Mesodermal cell (in vitro differentiated cells): Measurements from ENCODE around the gene CACNA1I.

ENCODE experiments used
- H3K27ac ChIP-seq: 2 replicates; pipeline ENCODE4 v1.7.0; 2013; ENCODE audit warnings: mild to moderate bottlenecking, low read depth, low read length, moderate library complexity; ENCODE audit not compliant: severe bottlenecking
- H3K36me3 ChIP-seq: 2 replicates; pipeline ENCODE4 v1.7.1; 2013; ENCODE audit warnings: mild to moderate bottlenecking, low read length, moderate library complexity; ENCODE audit not compliant: control insufficient read depth, insufficient read depth
- H3K4me1 ChIP-seq: one replicate; pipeline ENCODE4 v1.7.1; 2013; ENCODE audit warnings: mild to moderate bottlenecking, low read length; ENCODE audit not compliant: insufficient read depth, control insufficient read depth, poor library complexity, severe bottlenecking
- H3K4me3 ChIP-seq: 2 replicates; pipeline ENCODE4 v1.7.0; 2013; ENCODE audit warnings: low read length, control low read depth, mild to moderate bottlenecking; ENCODE audit not compliant: insufficient read depth, poor library complexity, severe bottlenecking; ENCODE audit errors: extremely low read depth
- H3K9me3 ChIP-seq: 2 replicates; pipeline ENCODE4 v1.7.1; 2013; ENCODE audit warnings: mild to moderate bottlenecking, low read length, moderate library complexity; ENCODE audit not compliant: control insufficient read depth
- WGBS, 2 experiments: methylation state at CpG; one replicate each; pipeline ENCODE4 v1.1.5; 2013; ENCODE audit warnings: missing lambda C conversion rate in 2 of 2; ENCODE audit not compliant: insufficient coverage in 2 of 2; 5-methylcytosine and 5-hydroxymethylcytosine counted together

The CACNA1I gene

GRCh38 chr22:39685336-39686177, 115.0 kb downstream of the CACNA1I start:
- H3K36me3 ChIP-seq = no peaks in the 10 kb centered on the region
- no peaks in the 10 kb centered on the region for H3K4me1 ChIP-seq
- WGBS, 2 experiments = 74 to 80% methylated on average over 44 to 59 of the region's 77 CpGs
- no peak overlapping the region for H3K27ac ChIP-seq
- no peak overlapping the region for H3K4me3 ChIP-seq
- H3K9me3 ChIP-seq = no peaks in the 10 kb centered on the region

DNA sequence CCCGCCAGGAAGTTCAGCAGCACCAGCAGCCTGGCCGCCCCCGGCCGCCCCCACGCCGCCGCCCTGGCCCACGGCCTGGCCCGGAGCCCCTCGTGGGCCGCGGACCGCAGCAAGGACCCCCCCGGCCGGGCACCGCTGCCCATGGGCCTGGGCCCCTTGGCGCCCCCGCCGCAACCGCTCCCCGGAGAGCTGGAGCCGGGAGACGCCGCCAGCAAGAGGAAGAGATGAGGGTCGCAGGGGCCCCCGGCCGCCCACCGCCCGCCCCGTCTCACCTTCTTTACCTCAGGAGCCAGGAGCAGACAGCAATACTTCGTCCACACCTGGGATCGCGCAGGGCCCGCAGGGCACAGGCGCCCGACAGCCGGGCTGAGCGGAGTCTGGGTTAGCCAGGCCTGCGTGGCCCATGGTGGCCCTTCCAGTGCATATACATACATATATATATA, 115.6 kb downstream of the CACNA1I start:
- no peaks in the 10 kb centered on the region for H3K9me3 ChIP-seq
- WGBS, 2 experiments = 83 to 96% methylated on average over 19 to 20 of the region's 39 CpGs
- no peak overlapping the region for H3K4me3 ChIP-seq
- H3K36me3 ChIP-seq = no peaks in the 10 kb centered on the region
- no peaks in the 10 kb centered on the region for H3K4me1 ChIP-seq
- no peak overlapping the region for H3K27ac ChIP-seq

GRCh38 chr22:39686776-39687525, 116.4 kb downstream of the CACNA1I start:
- Histone ChIP-seq H3K4me3 (no peak overlapping the region), H3K4me1 (no peaks in the 10 kb centered on the region), H3K36me3 (no peaks in the 10 kb centered on the region), H3K9me3 (no peaks in the 10 kb centered on the region), H3K27ac (no peak overlapping the region)
- WGBS, 2 experiments = 87 to 91% methylated on average over 13 of the region's 17 CpGs

DNA sequence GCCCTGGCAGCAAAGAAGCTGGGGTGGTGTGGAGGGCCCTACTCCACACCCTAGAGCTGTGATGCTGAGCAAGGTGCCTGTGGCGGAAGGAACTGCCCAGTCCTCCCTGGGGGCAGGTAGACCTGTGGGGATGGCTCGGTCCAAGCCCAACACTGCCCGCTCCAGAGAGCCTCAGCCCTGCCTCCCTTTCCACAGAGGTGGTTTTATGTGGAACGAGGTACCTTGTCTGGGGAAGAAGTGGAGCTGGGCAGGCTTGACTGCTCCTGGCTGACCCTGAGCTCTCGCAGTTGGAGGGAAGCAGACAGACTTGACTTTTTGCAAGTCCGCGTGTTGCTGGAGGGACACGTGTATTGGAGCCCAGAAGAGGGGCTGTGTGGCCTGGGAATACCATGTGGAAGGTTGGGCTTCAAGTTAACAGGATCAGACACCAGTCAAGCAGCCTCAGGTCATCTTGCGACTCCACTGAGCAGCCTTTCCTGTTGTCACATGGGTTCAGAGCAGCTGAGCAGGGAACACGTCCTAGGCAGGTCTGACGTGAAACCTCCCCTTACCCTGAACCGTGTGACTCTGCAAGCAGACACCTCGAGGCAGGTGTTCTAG, 117.7 kb downstream of the CACNA1I start:
- H3K4me1 ChIP-seq = no peaks in the 10 kb centered on the region
- no peaks in the 10 kb centered on the region for H3K9me3 ChIP-seq
- H3K36me3 ChIP-seq = no peaks in the 10 kb centered on the region
- H3K27ac ChIP-seq = no peak overlapping the region
- WGBS, 2 experiments = 90 to 93% methylated on average over 11 to 12 of the region's 13 CpGs
- no peak overlapping the region for H3K4me3 ChIP-seq

GRCh38 chr22:39689421-39689820, 118.9 kb downstream of the CACNA1I start:
- no peaks in the 10 kb centered on the region for H3K9me3 ChIP-seq
- no peak overlapping the region for H3K4me3 ChIP-seq
- H3K36me3 ChIP-seq = no peaks in the 10 kb centered on the region
- WGBS, 2 experiments = 91 to 95% methylated on average over 6 to 9 of the region's 10 CpGs
- no peak overlapping the region for H3K27ac ChIP-seq
- peaks cover under 1% of the 10 kb centered on the region for H3K4me1 ChIP-seq

- no peak overlapping the region for H3K27ac ChIP-seq
- peaks cover 4% of the 10 kb centered on the region for H3K4me1 ChIP-seq
- H3K9me3 ChIP-seq = no peaks in the 10 kb centered on the region
- H3K36me3 ChIP-seq = no peaks in the 10 kb centered on the region
- H3K4me3 ChIP-seq = no peak overlapping the region
- WGBS, 2 experiments = 56 to 57% methylated on average over 17 to 21 of the region's 25 CpGs
Observed at GRCh38 chr22:39690881-39691605, 120.5 kb downstream of the CACNA1I start.

DNA sequence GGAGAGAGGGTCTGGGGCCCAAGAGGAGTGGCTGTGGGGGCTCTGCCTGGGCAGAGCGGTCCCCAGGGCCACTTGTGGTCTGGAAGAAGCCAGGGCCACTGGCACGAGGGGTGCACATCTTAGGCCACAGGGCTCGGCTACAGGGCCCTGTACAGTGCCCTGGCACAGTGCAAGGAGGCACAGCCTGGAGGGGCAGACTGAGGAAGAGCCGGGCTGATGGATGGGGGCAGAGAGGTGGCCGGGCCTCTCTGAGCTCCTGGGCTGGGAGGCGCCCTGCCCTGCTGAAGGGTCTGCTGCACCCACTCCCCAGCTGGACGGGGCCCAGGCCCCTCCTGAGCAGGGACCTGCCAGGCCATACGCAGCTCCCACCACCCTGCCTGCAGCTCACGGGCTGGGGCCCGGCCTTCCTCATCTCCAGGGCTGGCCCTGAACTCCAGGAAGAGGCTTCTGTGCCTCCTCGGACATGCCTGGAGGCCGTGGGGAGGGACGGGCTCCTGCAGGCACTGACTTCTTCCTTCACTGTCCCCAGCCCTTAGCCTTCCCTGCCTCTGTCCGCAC, 123.5 kb downstream of the CACNA1I start:
- H3K4me1 ChIP-seq = peaks cover 4% of the 10 kb centered on the region
- no peaks in the 10 kb centered on the region for H3K36me3 ChIP-seq
- no peak overlapping the region for H3K4me3 ChIP-seq
- no peak overlapping the region for H3K27ac ChIP-seq
- 80 to 83% methylated on average over 12 to 14 of the region's 14 CpGs for WGBS, 2 experiments
- H3K9me3 ChIP-seq = no peaks in the 10 kb centered on the region

DNA sequence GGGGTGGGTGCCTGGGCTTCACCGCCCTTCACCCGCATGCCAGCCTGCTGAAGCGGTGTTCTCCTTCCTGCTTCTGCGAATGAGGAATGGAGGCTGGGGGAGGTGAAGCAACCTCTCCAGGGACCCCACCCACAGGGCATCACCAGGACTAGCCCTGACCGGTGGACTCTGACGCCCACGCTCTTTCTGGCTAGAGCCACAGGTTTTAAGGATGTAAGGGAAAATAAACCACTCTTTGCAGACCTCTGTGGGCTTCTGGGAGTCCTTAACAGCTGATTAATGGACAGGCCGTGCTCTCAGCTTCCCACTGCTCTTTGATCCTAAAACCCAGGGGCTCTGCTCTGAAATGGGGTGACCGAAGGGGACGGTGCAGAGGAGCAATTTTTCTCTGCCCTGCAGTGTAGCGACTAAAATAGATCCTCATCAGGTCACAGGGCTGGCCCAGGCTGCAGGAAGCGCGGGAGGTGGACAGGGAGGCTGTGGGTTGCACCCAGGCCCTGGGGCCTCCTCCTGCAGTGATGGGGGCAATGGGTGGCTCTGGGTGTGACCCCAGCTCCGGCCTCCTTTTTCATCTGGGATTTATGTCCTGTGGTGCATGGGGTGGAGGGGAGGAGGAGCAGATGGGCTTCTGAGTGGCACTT, 127.4 kb downstream of the CACNA1I start:
- H3K4me3 ChIP-seq = no peak overlapping the region
- H3K36me3 ChIP-seq = no peaks in the 10 kb centered on the region
- 91 to 94% methylated on average over 10 to 11 of the region's 14 CpGs for WGBS, 2 experiments
- H3K27ac ChIP-seq = no peak overlapping the region
- H3K4me1 ChIP-seq = peaks cover 4% of the 10 kb centered on the region
- H3K9me3 ChIP-seq = no peaks in the 10 kb centered on the region

DNA sequence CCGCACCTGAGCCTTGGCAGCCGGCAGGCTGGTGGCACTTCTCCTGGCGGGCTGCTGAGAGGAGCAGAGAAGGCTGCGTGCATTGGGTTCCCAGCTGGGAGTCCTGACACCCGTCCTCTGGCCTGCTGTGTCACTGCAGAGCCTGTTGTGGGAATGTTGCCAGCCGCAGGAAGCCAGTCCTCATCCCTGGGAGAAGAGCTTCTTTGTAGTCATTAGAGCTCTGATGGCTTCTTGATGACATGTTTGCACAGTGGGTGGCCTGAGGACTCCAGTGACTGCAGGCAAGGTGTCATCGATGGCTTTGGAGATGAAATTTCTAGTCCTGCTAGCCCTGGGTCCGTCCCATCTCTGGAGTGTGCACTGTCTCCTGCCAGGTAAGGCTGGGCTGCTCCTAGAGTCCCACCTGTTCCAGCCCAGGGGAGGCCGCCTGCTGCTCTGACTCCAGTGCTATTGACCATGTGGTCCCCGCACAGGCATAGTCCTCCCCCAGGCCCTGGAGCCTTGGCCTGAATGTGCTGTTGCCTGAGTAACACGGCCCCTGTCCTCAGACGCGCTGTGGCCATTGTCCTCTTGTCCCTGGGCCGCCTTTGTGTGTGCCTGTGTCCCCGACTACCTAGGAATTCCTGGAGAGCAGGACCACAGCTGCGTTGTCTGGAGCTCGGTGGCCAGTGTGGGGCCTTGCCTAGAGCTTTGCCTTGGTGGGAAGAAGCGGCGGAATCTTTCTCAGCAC, 129.2 kb downstream of the CACNA1I start:
- no peak overlapping the region for H3K4me3 ChIP-seq
- no peak overlapping the region for H3K27ac ChIP-seq
- H3K36me3 ChIP-seq = no peaks in the 10 kb centered on the region
- 84 to 88% methylated on average over 19 of the region's 19 CpGs for WGBS, 2 experiments
- H3K9me3 ChIP-seq = no peaks in the 10 kb centered on the region
- H3K4me1 ChIP-seq = no peaks in the 10 kb centered on the region
